NCI-H1048 (cell line): ENCODE data around the gene ARRB2.
"Not testable (repeated sequence)": the region's sequence is repeated elsewhere in the genome, so short reads cannot be mapped to it uniquely, and the experiment has no call there.

Source experiments
- DNase-seq: peaks from one replicate; lab custom pipeline; 2025; lab: John Stamatoyannopoulos, UW

The ARRB2 gene

GRCh38 chr17:4701116-4701515, 9.3 kb upstream of the ARRB2 start:
- DNase-seq = no peak

DNA sequence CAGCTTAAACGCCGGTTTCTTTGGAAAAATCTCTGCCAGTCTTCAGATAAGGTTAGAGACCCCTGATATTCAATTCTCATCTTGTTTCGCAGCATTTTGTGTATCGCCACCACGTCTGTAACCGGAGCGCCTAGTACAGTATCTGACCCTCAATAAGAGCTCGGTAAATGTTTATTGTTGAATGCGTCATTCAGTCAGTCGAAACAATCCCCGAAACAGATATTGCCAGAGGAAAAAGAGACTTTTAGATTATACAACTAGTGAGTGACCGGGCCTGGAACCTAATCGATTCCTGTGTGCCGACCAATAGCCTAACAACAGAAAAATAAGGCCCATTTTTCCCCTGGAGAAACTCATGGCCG, 7.1 kb upstream of the ARRB2 start:
- DNase-seq = no peak

DNA sequence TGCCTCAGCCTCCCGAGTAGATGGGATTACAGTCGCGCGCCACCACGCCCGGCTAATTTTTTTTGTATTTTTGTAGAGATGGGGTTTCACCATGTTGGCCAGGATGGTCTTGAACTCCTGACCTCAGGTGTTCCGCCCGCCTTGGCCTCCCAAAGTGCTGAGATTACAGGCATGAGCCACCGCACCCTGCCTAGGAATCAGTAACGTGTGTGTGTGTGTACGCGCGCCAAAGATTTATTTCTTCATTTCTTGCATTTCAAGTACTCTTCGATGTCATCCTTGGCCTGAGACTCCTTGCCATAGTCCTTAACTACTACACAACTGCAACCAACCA, 5.9 kb upstream of the ARRB2 start:
- not testable (repeated sequence) for DNase-seq

GRCh38 chr17:4704991-4705390, 5.4 kb upstream of the ARRB2 start:
- DNase-seq = no peak

DNA sequence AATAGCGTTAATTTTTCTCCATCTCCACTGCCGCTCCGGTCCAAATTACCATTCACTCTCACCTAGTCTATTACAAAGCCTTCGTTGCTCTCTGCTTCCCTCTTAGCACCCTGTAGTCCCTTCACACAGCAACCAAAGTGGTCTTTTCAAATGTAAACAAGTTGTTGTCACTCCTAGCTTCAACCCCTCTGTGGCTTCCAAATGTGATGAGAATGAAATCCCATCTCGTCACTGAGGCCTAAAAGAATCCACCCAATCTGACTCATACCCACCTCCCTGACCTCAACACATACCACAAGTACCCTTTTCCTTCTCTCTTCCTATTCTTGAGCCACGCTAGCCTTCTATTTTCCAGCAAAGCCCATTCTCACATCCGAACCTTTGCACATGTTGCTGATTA, 4.3 kb upstream of the ARRB2 start:
- DNase-seq = no peak

DNA sequence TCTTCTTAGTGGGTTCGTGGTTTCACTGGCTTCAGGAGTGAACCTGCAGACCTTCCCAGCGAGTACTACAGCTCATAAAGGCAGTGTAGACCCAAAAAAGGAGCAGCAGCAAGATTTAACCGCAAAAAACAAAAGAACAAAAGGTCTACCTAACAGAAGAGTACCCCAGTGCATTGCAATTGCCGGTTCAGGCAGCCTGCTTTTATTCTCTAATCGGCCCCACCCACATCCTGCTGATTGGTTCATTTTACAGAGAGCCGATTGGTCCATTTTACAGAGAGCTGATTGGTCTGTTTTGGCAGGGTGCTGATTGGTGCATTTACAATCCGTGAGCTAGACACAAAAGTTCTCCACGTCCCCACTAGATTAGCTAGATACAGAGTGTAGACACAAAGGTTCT, 2.0 kb upstream of the ARRB2 start:
- DNase-seq = no peak

DNA sequence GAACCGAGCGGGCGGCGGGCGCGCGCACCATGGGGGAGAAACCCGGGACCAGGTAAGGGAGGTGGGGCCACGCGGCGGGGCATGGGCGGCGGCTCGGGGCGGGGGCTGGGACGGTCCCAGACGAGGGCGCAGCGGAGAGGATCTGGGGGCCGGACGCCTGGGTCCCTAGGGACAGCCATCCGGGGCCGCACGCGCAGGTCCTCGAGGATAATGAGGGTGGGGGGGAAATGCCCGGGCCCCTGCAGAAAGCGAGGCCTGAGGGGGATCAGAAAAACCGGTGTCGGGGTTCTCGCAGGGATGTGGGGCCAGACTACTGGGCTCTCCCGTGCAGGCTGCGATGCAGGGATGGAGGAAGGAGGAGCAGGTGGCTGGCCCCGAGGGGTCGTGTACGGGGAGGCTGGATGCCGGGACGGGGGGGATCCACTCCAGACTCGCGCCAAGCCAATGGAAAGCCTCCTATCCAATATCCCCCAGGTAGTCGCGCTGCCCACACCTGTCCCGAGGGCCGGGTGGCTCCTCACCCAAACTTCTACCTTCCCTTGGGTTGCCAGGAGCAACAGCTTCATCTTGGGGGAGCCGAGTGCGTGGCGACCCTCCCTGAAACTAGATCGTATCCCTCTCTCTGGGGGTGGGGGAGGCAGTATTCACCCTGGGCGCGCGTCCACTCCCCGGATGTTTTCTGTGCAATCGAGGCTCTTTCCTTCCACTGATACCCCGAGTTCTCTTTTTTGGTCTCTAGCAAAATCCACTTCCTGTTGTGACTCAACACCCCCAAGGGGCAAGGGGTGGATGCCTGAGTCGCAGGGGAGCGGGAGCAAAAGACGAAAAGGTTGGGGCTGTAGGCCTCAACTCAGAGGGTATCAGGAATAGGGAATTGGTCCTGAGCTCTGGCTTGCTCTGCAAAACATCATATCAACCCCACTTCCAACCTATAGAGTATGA, 532 bp downstream of the ARRB2 start:
- DNase-seq = no peak

- DNase-seq = no peak
Observed at GRCh38 chr17:4711661-4712181, 1.3 kb downstream of the ARRB2 start.

- no peak for DNase-seq
Observed at GRCh38 chr17:4712526-4712925, 2.1 kb downstream of the ARRB2 start.

DNA sequence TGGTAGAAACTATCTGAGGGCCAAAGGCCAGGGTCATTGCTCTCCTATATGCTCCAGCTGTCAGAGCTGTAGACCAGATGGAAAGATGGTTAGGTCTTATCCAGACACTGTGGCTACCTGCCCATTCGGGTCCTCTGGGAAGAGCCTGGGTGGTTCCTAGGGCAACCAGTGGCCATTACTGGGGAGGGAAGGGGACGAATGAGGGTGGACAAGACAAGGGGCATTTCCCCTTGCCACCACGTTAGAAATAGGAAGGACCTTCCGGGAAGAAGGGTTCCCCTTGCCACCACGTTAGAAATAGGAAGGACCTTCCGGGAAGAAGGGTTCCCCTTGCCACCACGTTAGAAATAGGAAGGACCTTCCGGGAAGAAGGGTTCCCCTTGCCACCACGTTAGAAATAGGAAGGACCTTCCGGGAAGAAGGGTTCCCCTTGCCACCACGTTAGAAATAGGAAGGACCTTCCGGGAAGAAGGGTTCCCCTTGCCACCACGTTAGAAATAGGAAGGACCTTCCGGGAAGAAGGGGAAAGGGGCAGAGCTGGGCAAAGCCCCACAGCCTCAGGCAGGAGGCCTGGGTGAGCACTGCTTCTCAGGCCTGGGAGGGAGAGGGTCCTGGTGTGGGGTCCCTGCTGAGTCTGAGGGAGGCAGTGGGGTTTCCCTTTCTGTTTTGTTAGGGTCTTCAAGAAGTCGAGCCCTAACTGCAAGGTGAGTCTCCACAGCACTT, 4.1 kb downstream of the ARRB2 start:
- DNase-seq = not testable (repeated sequence)

DNA sequence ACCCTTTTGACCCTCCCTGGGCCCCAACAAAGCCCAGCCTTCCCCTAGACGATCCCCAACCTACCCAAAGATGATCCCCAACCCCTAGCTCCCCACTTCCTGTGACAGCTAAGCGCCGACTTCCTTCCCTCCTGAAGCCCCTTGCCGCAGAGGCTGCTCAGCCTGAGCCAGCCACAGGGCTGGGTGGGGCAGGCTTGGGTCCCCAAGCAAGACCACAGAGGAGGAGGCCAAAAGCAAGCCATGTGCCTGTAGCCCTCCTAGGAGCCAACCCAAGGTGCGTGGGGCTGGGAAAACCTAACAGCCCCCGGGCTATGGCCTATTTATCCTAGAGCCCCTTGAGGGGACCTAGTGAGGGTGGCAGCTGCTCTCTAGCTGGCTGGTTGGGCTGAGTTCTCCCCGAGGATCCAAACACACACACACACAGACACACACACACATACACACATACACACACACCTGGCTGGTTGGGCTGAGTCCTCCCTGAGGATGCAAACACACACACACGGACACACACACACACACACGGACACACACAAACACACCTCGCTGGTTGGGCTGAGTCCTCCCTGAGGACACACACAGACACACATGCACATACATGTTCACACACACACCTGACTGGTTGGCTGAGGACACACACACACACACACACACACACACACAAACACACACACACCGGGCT, 4.8 kb downstream of the ARRB2 start:
- DNase-seq = no peak

DNA sequence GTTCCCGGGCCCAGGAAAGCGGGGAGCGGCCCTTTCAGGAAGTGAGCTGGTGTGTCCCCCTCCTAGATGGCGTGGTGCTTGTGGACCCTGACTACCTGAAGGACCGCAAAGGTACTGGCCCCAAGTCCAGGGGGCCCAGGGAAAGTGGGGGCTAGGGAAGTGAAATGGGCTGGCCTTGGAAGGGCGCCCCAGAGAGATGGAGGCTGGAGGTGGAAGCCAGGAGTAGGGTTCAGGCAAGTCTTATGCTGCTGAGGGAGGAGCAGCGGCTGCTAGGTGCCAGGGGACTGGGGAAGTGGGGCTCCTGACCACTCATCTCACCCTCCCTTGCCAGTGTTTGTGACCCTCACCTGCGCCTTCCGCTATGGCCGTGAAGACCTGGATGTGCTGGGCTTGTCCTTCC, 5.6 kb downstream of the ARRB2 start:
- no peak for DNase-seq

DNA sequence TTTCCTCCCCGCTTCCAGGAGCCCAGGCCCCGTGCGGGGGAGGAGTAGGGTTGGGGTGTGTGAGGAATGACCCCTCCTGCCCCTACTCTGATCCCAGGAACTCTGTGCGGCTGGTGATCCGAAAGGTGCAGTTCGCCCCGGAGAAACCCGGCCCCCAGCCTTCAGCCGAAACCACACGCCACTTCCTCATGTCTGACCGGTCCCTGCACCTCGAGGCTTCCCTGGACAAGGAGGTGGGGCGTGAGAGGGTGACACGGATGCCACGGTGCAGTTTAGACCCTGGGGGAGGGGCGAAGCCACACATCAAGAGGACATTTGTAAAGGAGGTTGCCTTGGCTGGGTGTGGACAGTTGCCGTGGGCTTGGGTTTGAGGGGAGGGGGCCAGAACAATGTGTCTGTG, 7.4 kb downstream of the ARRB2 start:
- DNase-seq = no peak

GRCh38 chr17:4718276-4718675, 7.8 kb downstream of the ARRB2 start:
- no peak for DNase-seq

GRCh38 chr17:4719146-4719545, 8.7 kb downstream of the ARRB2 start:
- DNase-seq = no peak

- no peak for DNase-seq
Observed at GRCh38 chr17:4719684-4720221, 9.3 kb downstream of the ARRB2 start.

GRCh38 chr17:4720787-4721186, 10.4 kb downstream of the ARRB2 start:
- no peak for DNase-seq

DNA sequence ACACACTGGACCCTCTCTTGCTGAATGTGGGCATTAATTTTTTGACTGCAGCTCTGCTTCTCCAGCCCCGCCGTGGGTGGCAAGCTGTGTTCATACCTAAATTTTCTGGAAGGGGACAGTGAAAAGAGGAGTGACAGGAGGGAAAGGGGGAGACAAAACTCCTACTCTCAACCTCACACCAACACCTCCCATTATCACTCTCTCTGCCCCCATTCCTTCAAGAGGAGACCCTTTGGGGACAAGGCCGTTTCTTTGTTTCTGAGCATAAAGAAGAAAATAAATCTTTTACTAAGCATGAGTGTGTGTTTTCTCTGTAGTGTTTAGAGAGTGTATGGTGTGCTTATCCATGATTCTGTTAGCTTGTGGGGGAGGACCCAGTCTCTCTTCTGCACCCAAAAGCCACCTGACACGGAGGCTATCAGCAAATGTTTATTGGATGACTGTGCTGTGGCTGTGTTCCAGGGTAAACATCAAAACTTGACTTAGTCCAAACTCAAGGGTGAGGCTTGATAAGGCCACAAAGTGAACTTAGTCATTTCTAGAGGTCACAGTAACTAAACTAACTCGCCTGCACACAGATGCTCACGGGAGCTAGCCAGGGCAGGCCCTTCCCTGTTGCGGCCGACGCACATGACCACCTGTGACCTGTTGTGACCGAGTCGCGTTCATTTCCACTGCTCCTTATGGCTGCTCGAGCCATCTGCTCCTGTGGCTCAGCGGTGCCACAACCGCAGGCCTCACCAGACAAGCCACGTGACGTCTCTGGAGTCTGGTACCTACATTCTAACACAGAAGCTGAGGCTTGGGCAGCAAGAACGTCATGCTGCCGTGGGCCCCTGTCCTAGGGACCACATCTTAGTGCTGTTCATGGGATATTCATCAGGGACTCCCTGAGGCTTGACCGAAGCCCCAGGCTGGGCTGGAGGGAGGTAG, 11.0 kb downstream of the ARRB2 start:
- no peak for DNase-seq

GRCh38 chr17:4722678-4723240, 12.3 kb downstream of the ARRB2 start:
- no peak for DNase-seq

DNA sequence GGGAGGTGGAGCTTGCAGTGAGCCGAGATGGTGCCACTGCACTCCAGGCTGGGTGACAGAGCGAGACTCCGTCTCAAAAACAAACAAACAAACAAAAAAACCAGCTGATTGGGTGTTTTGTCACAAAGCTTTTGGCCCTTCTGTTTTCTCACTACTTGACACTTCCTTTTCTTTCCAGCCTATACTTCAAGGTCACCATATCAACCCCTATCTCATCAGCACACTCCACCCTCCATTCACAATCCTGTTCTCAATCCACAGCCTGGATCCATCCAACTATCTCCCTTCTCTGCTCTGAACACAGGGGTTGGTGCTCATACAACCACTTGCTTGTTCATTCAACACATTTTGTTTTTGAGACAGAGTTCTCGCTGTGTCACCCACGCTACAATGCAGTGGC, 14.2 kb downstream of the ARRB2 start:
- DNase-seq = no peak
